Stimulated activated CD4-positive, alpha-beta T cell treated with anti-CD3 and anti-CD28 coated beads, TNF-alpha, amount 100 ng/mL, for 4 hours (primary cell): ENCODE results near the gene APOL2.
A peak's percentile ranks its signal among the peaks of the same experiment; 100 is the strongest.
"Not testable (repeated sequence)": the region's sequence is repeated elsewhere in the genome, so short reads cannot be mapped to it uniquely, and the experiment has no call there.

ENCODE experiments used
- DNase-seq, 3 experiments: peaks; one replicate each; pipeline ENCODE4 v3.0.0-alpha.2; 2020; ENCODE audit warnings: low read depth in 3 of 3

APOL2 gene

GRCh38 chr22:36239150-36239400, 252 bp downstream of the APOL2 start:
- DNase-seq, result no peak

DNA sequence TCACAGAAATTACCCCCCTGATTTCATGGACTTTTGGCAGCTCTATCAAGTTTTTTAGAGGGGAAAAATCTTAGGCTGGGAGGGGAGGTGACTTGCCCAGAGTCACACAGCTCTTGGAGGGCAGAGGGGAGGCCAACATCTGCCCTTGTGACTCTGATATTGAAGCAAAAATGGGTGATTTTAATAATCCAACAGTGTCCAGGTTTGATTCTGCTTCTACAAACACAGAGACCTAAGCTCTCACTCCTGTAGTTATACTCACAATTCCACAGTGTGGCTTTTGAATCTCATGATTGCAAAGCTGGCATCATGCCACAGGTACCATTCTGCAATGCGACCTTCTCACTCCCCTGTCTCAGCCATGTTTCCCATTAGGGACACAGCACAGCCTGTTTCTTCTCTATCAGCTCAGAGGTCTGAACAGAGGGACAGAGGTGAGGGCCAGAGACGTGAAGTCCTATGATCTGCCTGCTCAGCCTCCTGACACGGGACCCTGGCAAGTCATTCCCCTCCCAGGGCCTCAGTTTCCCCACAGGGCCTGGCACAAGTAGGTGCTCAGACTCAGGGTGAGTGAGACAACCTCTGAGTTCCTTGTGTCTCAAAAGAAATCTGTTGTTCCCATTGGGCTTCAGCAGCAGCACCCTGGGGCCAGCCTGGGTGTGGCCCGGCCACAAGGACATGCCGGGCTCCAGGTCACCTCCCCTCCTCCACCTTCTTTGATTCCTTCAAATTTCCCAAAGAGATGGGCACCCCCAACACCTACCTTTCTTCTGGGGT, 766 bp downstream of the APOL2 start:
- no peak for DNase-seq

DNA sequence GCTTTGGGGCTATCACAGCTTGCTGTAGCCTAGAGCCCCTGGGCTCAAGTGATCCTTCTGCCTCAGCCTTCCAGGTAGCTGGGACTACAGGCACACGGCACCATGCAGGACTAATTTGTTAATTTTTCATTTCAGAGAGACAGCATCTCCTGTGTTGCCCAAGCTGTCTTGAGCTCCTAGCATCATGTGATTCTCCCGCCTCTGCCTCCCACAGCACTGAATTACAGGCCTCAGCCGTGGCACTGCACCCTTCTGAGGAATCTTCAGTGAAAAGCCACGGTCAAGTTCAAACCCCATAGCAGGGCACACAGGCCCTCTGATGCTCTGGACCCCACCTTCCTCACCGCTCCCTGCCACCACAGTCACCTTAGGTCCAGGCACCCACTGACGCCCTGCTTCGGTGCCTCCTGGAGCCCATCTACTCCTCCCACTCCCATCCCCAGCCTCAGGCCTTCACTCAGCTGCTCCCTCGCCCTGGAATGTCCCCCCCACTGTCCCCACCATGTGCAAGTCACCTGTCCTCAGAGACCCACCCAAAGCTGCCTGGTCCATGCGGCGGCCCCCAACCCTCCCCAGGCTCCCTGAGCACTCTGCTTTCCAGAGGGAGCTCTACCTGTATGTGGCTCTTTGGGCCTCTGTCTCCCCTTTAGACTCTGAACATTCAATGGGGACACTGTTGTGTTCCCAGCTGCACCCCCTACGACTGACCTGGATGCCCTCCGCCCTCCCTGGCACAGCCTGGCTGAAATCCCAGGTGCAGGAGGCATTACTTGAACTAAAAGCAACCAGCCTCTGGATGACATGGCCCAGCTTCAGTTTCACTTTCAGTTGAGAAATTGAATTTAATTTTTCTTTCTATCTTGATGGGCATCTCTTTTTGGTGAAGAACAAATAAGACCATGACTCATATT, 1.6 kb downstream of the APOL2 start:
- DNase-seq, result peak in 1 of 3 experiments; percentile 23

DNA sequence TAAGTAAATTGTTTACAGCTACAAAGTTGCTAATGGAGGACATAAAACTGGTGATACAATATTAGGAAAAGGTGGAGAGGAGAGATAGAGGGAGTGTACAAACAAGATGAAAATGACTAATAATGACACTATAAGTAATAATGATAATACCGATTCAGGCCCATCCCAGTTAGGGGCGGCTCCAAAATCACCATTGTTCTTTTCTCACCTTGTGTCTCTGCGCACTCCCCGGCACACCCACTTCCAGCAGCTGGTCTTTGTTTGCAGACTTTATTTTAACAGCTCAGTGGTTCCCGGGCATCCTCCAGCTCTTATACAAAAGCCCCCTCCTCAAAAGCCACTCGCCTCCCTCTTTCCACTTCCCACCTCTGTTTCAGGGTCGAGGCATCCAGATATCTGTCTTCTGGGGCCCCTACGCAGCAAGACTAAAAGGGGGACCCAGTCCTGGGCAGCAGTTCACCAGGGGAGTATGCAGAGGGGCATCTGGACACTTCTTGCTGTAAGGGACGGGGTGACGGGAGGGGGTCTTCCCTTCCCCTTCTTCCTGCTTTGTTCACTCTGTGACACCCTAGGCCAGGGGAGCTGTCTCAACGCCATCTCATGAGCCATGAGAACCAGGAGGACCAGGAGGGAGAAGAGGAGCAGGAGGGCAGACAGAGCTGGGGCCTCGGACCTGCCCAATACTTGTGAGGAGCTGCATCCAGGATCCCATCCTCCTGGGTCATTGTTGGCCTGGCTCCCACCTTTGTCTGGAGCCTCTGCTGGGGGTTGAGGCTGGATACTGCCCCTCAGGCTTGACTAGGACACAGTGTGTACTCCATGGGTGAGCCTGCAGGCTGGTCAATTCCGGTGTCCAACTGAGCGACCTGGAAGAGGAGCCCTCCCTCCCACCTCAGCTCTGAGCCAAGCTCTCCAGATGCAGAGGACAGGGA, 2.7 kb downstream of the APOL2 start:
- DNase-seq, result no peak

DNA sequence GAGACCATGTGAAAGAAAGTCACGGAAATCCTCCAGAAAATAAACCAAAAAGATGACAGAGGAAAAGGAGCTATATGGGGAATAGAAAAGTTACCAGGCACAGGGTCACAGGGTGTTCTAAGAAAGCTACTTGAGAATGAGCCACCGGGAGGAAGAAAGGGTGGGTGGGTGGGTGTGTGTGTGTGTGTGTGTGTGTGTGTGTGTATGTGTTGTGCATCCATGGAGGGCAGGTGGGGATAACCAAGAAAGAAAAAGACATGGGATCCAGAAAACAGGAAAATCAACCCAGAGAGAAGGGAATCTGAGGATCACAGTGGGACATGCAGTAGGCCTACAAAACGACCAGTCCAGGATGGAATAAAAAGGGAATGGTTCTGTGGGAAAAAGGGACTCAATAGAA, 3.7 kb downstream of the APOL2 start:
- no peak for DNase-seq

GRCh38 chr22:36234919-36235318, 4.4 kb downstream of the APOL2 start:
- DNase-seq, result no peak

DNA sequence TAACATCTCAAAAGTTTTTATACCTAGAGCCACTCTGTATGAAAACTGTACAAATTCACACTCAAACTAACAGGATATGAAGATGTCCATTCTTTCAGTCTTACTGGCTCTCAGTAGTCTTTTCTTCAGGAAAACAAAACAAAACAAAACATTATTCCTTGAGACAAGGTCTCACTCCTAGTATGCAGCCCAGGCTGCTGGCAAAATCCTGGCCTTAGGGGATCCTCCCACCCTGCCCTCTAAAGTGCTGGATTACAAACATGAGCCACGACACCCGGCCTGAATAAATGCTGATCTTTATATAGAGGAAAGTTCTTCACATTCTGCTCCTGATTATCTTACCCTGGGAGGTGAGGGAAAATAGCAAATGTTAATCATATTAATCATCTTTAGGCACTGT, 5.1 kb downstream of the APOL2 start:
- no peak for DNase-seq

DNA sequence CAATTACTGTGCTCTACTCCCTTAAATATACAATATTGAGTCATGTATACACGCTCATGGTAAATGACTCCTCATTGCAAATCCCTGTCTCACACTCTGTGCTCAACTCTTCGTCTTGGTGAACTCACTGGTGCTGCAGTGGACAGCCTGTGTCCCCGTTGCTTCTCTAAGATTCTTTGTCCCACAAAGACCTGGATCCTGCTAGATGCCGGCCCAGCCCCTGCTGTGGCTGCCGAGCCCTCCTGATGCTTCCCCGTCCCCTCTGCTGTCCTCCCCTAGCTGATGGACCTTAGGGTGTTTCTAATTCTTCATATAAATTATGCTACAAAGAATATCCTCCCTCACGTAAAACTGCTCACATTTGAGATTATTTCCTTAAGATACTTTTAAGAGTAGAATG, 5.5 kb downstream of the APOL2 start:
- DNase-seq, result no peak

DNA sequence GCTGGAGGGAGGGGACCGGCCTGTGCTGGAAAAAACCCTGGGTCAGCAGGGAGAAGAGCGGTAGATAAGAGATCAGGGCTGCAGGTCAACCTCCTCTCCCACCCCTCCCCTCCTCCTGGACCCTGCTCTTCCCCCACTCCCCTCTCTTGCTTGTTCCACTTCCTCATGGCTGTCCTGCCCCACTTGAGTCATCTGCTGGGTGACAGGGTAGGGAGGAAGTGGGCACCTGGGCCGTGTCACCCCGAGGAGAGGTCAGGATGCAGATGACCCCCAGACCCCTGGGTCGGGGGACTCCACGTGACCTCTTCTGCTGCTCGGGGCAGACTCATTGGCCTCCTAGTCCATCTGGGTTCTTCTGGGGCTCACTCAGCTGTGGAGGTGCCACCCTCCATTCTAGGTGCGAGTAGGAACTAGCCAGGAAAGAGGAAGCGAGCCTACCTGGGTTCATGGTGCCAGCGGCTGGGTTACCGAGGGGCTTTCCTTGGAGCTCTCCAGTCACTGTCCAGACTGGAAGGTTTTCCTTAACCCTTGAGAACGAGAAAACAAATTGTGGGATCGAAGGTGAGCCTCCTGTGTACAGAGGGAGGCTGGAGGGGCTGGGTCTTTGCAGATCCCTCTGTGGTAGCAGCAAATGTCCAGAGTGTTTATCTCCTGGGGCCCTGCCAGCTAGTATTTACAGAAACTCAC, 6.5 kb downstream of the APOL2 start:
- DNase-seq, result no peak

DNA sequence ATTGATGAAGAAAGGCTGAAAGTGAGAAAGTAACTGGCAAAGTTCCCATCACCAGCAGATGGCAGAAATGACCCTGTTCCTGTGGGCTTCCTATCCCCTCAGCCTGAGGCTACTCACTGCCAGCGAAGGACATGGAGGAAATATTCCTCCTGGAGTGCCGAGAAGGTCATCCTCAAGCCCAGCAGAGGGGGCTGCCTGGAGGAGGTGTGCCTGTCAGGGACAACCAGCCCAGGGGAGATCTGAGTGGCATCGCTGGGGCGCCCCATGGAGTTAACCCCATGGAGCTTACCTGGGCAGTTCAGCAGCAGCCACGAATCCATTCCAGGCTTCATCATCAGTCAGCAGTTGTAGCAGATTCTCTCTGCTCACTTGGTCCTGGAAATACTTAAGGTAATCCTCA, 8.3 kb downstream of the APOL2 start:
- DNase-seq, result not testable (repeated sequence)

- not testable (repeated sequence) for DNase-seq
Measured at GRCh38 chr22:36229649-36230048, 9.7 kb downstream of the APOL2 start.

- DNase-seq, result no peak
Measured at GRCh38 chr22:36228944-36229343, 10.4 kb downstream of the APOL2 start.

GRCh38 chr22:36228369-36228768, 11.0 kb downstream of the APOL2 start:
- DNase-seq, result not testable (repeated sequence)

GRCh38 chr22:36227806-36228205, 11.5 kb downstream of the APOL2 start:
- no peak for DNase-seq

GRCh38 chr22:36227396-36227795, 11.9 kb downstream of the APOL2 start:
- no peak for DNase-seq

DNA sequence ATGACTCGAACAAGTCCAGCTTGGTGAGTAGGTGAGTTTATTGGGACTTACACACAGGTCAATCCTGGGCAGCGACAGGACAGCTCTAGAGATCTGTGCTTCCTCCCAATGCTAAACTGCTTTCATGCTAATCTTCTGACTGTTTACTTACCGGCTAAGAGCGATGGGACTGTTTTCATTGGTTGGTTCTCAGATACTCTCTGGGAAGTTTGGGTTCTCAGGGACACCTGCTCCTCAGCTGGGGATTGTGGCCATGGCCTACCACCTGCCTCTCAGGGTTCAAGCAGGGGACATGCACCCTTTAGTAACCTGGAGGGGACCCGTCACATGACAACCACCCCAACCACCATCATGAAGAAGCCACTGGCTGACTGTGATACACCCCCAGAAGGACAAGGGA, 13.1 kb downstream of the APOL2 start:
- no peak for DNase-seq

DNA sequence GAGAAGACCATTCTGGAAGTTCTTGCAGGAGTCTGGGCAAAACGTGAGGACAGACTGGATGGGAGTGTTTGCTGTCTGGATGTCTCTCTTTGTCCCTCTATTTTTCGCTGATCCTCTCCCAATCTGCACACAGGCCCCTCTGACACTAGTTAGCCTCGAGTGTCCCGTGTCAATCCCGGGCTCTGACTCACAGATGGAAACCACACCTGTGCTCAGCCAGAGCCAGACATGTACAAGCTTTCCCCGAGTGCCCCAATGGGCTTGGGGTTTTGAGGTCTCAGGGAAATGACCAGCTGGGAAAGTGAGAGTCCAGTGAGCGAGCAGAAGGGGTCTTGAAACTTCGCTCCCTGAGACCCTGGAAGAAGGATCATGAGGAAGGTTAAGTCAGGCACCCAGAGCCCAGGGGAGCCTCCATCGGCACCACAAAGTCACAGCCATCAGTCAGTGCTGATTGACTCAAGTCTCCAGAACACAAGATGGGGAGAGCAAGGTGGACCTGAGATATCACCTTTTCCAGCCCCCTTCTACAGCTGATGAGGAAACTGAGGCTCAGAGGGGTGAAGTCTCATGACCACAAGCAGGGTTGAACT, 13.9 kb downstream of the APOL2 start:
- DNase-seq, result no peak

GRCh38 chr22:36224245-36224644, 15.1 kb downstream of the APOL2 start:
- no peak for DNase-seq

DNA sequence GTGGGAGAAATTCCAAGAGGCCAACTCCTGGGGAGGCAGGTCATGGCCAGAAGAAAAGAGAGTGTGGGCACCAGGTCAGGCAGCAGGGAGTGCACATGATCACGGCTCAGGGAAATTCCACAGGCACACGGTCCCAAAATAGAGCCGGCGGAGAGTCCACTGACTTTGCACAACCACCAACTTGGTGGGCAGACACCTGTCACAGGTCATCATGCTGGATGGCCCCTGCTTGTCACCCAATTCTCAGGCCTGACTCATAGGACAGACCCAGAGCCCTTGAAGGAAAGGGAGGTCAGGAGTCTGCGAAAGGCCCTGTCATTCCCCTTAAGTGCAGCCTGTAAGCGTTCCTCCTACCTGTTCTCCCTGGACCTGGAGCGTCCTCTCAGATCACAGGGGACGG, 15.8 kb downstream of the APOL2 start:
- DNase-seq, result no peak

- DNase-seq, result no peak
Measured at GRCh38 chr22:36222887-36223450, 16.4 kb downstream of the APOL2 start.
